ENCODE data around the gene BIVM. TPM values are rescaled to one million over a fixed set of nuclear protein-coding genes. Genes with fewer than 3 reads are reported as not detected.

Gene BIVM
- total and polyA plus RNA-seq, 2 of the 4 experiments (the other 2 are of a cell fraction): 7.2 to 12.2 TPM

DNA sequence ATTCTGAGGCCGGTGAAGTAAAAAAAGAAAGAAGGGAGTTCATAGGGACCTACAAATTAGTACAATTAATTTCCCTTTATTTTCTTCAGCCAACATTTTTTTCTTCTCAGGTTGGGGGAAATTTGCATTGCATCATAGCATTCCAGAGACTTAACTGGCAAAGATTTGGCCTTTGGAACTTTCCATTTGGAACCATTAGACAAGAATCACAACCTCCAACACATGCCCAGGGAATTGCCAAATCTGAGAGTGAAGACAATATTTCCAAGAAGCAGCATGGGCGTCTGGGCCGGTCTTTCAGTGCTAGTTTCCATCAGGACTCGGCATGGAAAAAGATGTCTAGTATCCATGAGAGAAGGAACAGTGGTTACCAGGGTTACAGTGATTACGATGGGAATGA, 40.5 kb downstream of the BIVM start:
- intact Hi-C loops (cut with micrococcal nuclease): no loop called here

More for the DNA sequence above, 40.5 kb downstream of the BIVM start:
- H3K79me1 ChIP-seq (ENCODE audit: low read depth in 1 of 2, low read length in 2 of 2): no peaks in the 10 kb centered on the region; a peak in 2 of 4 replicates
- H3K4me2 ChIP-seq (ENCODE audit: low read depth, low read length): no peak overlapping the region
- H3K27me3 ChIP-seq (ENCODE audit: control insufficient read depth, insufficient read depth, low read length): no peaks in the 10 kb centered on the region
- H3K23ac ChIP-seq (ENCODE audit: low read depth, low read length): no peak overlapping the region
- in situ Hi-C loops (cut with MboI; ENCODE audit: low sequenced_read_pairs): no loop called here
- no peak overlapping the region for H2BK20ac ChIP-seq (ENCODE audit: low read depth, low read length)
- no TSS peak for BruUV-seq (replicated peaks)
- no peak overlapping the region for H4K91ac ChIP-seq (ENCODE audit: insufficient read depth, low read depth, low read length)
- no peak overlapping the region for H4K8ac ChIP-seq (ENCODE audit: low read depth in 2 of 2, low read length in 2 of 2)
- no peak overlapping the region for H3K9ac ChIP-seq (ENCODE audit: low read depth, low read length)
- ATAC-seq (ENCODE audit: low read depth) (no peak), DNase-seq (peak; percentile 25)
- no peak overlapping the region for H2BK5ac ChIP-seq (ENCODE audit: low read depth, low read length, poor library complexity, severe bottlenecking)
- H2BK120ac ChIP-seq (ENCODE audit: low read depth, low read length): no peak overlapping the region
- H3K4me3 ChIP-seq (ENCODE audit: insufficient read depth, low read depth, low read length): no peak overlapping the region
- no peak overlapping the region for H2AFZ ChIP-seq (replicated peaks; ENCODE audit: low read length, poor library complexity)
- ChIA-PET CTCF (no interaction called here), POLR2A (ENCODE audit: unreplicated experiment) (no interaction called here)
- no peaks in the 10 kb centered on the region for H4K20me1 ChIP-seq (ENCODE audit: insufficient read depth, low read length)
- H3K36me3 ChIP-seq (ENCODE audit: control insufficient read depth, insufficient read depth, low read length): peaks cover 15% of the 10 kb centered on the region
- H3K4me1 ChIP-seq (ENCODE audit: control insufficient read depth, insufficient read depth, low read length): 0 out of 2 replicates have a peak, but pooled peaks cover 2% of the 10 kb centered on the region
- H2AK9ac ChIP-seq (replicated peaks; ENCODE audit: low read depth, low read length, poor library complexity): no peak overlapping the region
- dilution Hi-C loops (cut with HindIII; ENCODE audit: low sequenced_read_pairs, unreplicated experiment): no loop called here
- H3K4ac ChIP-seq (ENCODE audit: low read depth, low read length): no peak overlapping the region
- no CpG with 5 or more reads among the region's 5 CpGs for WGBS, 2 experiments (ENCODE audit: extremely low coverage in 2 of 2, insufficient read length in 1 of 2)
- H3K9me1 ChIP-seq (ENCODE audit: insufficient read depth, low read length): no peaks in the 10 kb centered on the region
- no peak overlapping the region for H3K56ac ChIP-seq (ENCODE audit: extremely low read depth, insufficient read depth, low read length)
- no peak for TF ChIP-seq POLR2A (IDR thresholded peaks at IDR 0.05; ENCODE audit: low read depth, low read length)
- TF ChIP-seq CEBPB (IDR thresholded peaks at IDR 0.05; ENCODE audit: low read depth, low read length): peak; percentile 53; the same call in 1 of the 2 replicates
- no peak overlapping the region for H2AK5ac ChIP-seq (ENCODE audit: low read depth, low read length)
- no peak overlapping the region for H3K14ac ChIP-seq (replicated peaks; ENCODE audit: low read depth, low read length)
- H2BK15ac ChIP-seq (ENCODE audit: low read depth, low read length): no peak overlapping the region
- no peak overlapping the region for H4K5ac ChIP-seq (ENCODE audit: low read depth, low read length)
- no peak overlapping the region for H3K27ac ChIP-seq (ENCODE audit: insufficient read depth, low read length)
- H3K9me3 ChIP-seq (ENCODE audit: control insufficient read depth, insufficient read depth, low read length): no peaks in the 10 kb centered on the region
- no peak overlapping the region for H3K18ac ChIP-seq (ENCODE audit: low read depth, low read length)
